IgD-negative memory B cell (primary cell): ENCODE results near the gene VPS52. TPM values are rescaled to one million over a fixed set of nuclear protein-coding genes. Genes with fewer than 3 reads are reported as not detected.
"Not testable (repeated sequence)": the region's sequence is repeated elsewhere in the genome, so short reads cannot be mapped to it uniquely, and the experiment has no call there.

Experiments used
- H3K27ac Mint-ChIP-seq, 3 donors: one replicate each; pipeline ENCODE4 v1.8.0; 2020 to 2022; ENCODE audit warnings: mild to moderate bottlenecking in 3 of 3, mixed read lengths in 3 of 3, moderate library complexity in 1 of 3
- H3K27me3 Mint-ChIP-seq: one replicate; pipeline ENCODE4 v1.8.0; 2021; ENCODE audit warnings: mixed read lengths
- H3K36me3 Mint-ChIP-seq: one replicate; pipeline ENCODE4 v1.8.0; 2020; ENCODE audit warnings: mild to moderate bottlenecking, mixed read lengths
- H3K4me1 Mint-ChIP-seq, 3 donors: one replicate each; pipeline ENCODE4 v1.8.0; 2020 to 2022; ENCODE audit warnings: mixed read lengths in 3 of 3, mild to moderate bottlenecking in 1 of 3
- H3K4me3 Mint-ChIP-seq, 4 donors: one replicate each; pipeline ENCODE4 v1.8.0; 2020 to 2022; ENCODE audit warnings: mild to moderate bottlenecking in 4 of 4, mixed read lengths in 4 of 4, moderate library complexity in 3 of 4
- H3K9me3 Mint-ChIP-seq, 3 donors: one replicate each; pipeline ENCODE4 v1.8.0; 2020 to 2021; ENCODE audit warnings: mixed read lengths in 3 of 3, mild to moderate bottlenecking in 1 of 3
- polyA plus RNA-seq: library from polyadenylated mRNA; unstranded; fragments of 300-500 nt; fragmentation: Illumina TruSeq; gene quantifications from one replicate; pipeline ENCODE4 v1.2.3, GENCODE V29; 2021

VPS52 gene
- polyA plus RNA-seq, 1 donor from 2014 or later, result 18.4 TPM

DNA sequence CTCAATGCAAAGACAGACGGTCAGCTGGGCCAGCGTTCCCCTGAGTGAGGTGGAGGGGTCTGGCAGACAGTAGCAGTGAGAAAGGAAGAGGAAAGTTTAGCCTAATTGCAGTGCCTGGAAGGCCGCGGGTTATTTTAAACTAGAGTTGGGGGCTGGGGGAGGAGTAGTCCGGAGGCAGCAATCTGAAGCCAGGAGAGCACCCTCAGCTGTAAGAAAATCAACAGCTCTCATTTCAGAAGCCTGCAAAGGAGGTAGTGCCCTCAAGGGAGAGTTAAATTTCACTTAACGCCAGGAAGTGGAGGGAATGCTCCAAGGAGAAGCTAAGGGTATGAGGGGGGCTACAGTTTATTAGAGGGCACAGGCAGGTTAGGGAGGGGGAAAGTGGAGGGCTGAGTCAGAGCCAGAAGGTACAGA lies 36.4 kb downstream of the VPS52 start:
- H3K4me3 Mint-ChIP-seq, result no peak overlapping the region
- no peak overlapping the region for H3K27ac Mint-ChIP-seq
- no peaks in the 10 kb centered on the region for H3K4me1 Mint-ChIP-seq
- peaks cover 3% of the 10 kb centered on the region for H3K36me3 Mint-ChIP-seq
- H3K9me3 Mint-ChIP-seq, result no peaks in the 10 kb centered on the region
- H3K27me3 Mint-ChIP-seq, result peaks cover 20% of the 10 kb centered on the region

GRCh38 chr6:33226503-33227120 lies 45.1 kb downstream of the VPS52 start:
- not testable (repeated sequence) for H3K9me3 Mint-ChIP-seq, H3K36me3 Mint-ChIP-seq, H3K27ac Mint-ChIP-seq, H3K4me1 Mint-ChIP-seq, H3K4me3 Mint-ChIP-seq
- peaks cover 13% of the 10 kb centered on the region for H3K27me3 Mint-ChIP-seq

GRCh38 chr6:33217681-33218080 lies 54.0 kb downstream of the VPS52 start:
- no peaks in the 10 kb centered on the region for H3K9me3 Mint-ChIP-seq

DNA sequence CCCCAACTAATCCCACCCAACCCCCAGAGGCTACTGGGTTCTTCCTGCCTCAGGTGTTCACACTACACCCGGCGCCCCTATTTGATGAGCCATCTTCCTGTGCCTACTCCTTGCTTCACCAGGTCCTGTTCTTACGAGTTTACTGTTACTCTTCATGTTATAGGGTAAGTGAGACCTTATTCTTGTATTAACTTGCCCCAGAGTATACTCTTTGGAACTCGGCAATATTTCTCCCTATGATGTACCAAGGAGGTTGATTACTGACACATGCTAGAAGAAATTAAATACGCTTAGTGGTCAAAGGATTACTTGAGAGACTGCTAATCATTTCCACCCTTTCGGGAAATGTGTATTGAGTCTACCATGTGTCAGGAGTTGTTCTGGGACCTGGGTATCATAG lies 54.4 kb downstream of the VPS52 start:
- H3K27me3 Mint-ChIP-seq, result peaks cover 38% of the 10 kb centered on the region
- no peak overlapping the region for H3K27ac Mint-ChIP-seq
- H3K4me1 Mint-ChIP-seq, result peaks cover 6 to 9% (median 9%) of the 10 kb centered on the region in 3 donors
- no peaks in the 10 kb centered on the region for H3K9me3 Mint-ChIP-seq
- no peaks in the 10 kb centered on the region for H3K36me3 Mint-ChIP-seq
- no peak overlapping the region for H3K4me3 Mint-ChIP-seq

More at GRCh38 chr6:33217681-33218080, 54.0 kb downstream of the VPS52 start:
- peaks cover 36% of the 10 kb centered on the region for H3K27me3 Mint-ChIP-seq
- H3K36me3 Mint-ChIP-seq, result no peaks in the 10 kb centered on the region
- peaks cover 4 to 8% (median 6%) of the 10 kb centered on the region in 3 donors for H3K4me1 Mint-ChIP-seq
- no peak overlapping the region for H3K27ac Mint-ChIP-seq
- no peak overlapping the region for H3K4me3 Mint-ChIP-seq

- Mint-ChIP-seq H3K4me3 (no peak overlapping the region), H3K27ac (no peak overlapping the region), H3K27me3 (peaks cover 37% of the 10 kb centered on the region), H3K4me1 (peaks cover 6 to 9% (median 9%) of the 10 kb centered on the region in 3 donors), H3K9me3 (no peaks in the 10 kb centered on the region), H3K36me3 (peaks cover 2% of the 10 kb centered on the region)
These were observed 55.5 kb downstream of the VPS52 start for GRCh38 chr6:33216117-33216649.

- peaks cover 6 to 9% (median 9%) of the 10 kb centered on the region in 3 donors for H3K4me1 Mint-ChIP-seq
- H3K4me3 Mint-ChIP-seq, result no peak overlapping the region
- no peaks in the 10 kb centered on the region for H3K9me3 Mint-ChIP-seq
- H3K27ac Mint-ChIP-seq, result no peak overlapping the region
- H3K27me3 Mint-ChIP-seq, result peaks cover 36% of the 10 kb centered on the region
- H3K36me3 Mint-ChIP-seq, result peaks cover 4% of the 10 kb centered on the region
These were observed 56.2 kb downstream of the VPS52 start for GRCh38 chr6:33215271-33216116.

GRCh38 chr6:33213989-33214335 lies 57.7 kb downstream of the VPS52 start:
- Mint-ChIP-seq H3K27me3 (peaks cover 31% of the 10 kb centered on the region), H3K27ac (peak overlapping the region in 1 of 3 donors; percentile 22), H3K9me3 (no peaks in the 10 kb centered on the region), H3K4me3 (peak overlapping the region in 2 of 4 donors; percentile 55 to 85), H3K4me1 (peaks cover 10 to 14% (median 14%) of the 10 kb centered on the region in 3 donors), H3K36me3 (peaks cover 6% of the 10 kb centered on the region)

DNA sequence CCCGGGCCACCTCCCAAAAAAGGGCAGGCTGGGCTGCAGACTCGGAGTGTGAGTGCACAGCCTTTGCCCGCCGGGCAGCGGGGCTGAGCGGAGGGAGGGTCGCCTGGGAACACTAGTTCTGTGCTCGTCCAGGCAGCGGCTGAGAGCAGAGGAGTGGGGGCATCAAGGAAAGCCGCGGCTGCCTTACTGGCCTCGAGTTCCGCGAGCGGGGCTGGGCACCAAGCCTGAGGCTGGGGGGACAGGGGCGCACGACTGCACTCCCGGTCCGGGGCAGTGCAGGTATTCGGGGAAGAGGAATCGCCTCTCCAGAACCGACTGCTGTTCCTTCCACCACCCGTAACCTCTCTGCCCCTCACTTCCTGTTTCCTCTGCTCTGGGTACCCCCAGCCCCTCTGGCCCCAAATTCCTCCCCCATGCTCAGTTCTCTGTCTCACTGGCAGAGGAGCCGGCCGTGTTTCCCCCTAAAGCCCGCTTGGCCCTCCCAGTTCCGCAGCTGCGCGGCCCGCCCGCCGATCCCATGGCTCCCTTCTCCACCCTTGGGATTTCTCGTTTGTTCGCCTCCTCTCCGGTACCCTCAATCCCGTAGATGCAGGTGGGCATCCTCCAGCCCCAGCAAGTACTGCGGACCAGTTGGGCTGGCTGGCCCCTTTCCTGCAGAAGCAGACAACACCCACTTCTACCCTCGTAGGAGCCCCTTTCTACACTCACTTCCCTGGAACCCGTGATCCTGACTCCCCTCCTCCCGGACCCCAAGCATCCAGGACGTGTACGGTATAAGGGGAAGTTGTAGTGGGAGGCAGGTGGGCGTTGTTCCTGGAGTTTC lies 58.3 kb downstream of the VPS52 start:
- Mint-ChIP-seq H3K4me3 (peak overlapping the region in 3 of 4 donors; percentile 55 to 85 (median 74)), H3K27me3 (peaks cover 27% of the 10 kb centered on the region), H3K4me1 (peaks cover 12 to 18% (median 16%) of the 10 kb centered on the region in 3 donors), H3K27ac (peak overlapping the region in 1 of 3 donors; percentile 88), H3K9me3 (no peaks in the 10 kb centered on the region), H3K36me3 (peaks cover 6% of the 10 kb centered on the region)

DNA sequence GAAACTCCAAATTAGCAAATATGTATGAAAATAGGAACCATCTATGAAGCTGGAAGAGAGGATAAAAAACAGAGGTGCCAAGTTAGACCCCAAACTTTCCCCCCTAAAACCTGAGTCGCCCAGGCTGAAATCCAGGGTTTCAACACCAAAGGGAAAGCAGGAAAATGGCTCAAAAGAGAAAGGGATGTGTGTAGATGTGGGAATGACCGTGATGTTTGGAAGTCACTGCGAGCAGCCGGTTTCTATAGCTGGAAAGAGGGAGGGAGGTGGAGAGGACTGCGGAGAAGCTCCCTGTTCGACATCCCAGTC lies 58.9 kb downstream of the VPS52 start:
- peaks cover 21% of the 10 kb centered on the region for H3K27me3 Mint-ChIP-seq
- no peaks in the 10 kb centered on the region for H3K9me3 Mint-ChIP-seq
- peak overlapping the region in 2 of 4 donors; percentile 64 to 69 for H3K4me3 Mint-ChIP-seq
- H3K36me3 Mint-ChIP-seq, result peaks cover 6% of the 10 kb centered on the region
- peaks cover 13 to 18% (median 16%) of the 10 kb centered on the region in 3 donors for H3K4me1 Mint-ChIP-seq
- H3K27ac Mint-ChIP-seq, result peak overlapping the region in 1 of 3 donors; percentile 88

- H3K4me3 Mint-ChIP-seq, result peak overlapping the region in 2 of 4 donors; percentile 3 to 69
- H3K4me1 Mint-ChIP-seq, result peaks cover 14 to 18% (median 16%) of the 10 kb centered on the region in 3 donors
These were observed 59.8 kb downstream of the VPS52 start for GRCh38 chr6:33211666-33212422.

GRCh38 chr6:33211136-33211535 lies 60.5 kb downstream of the VPS52 start:
- H3K27me3 Mint-ChIP-seq, result peaks cover 20% of the 10 kb centered on the region
- peaks cover 6% of the 10 kb centered on the region for H3K36me3 Mint-ChIP-seq
- H3K4me3 Mint-ChIP-seq, result no peak overlapping the region
- H3K27ac Mint-ChIP-seq, result no peak overlapping the region
- H3K9me3 Mint-ChIP-seq, result no peaks in the 10 kb centered on the region
- peaks cover 17 to 21% (median 17%) of the 10 kb centered on the region in 3 donors for H3K4me1 Mint-ChIP-seq

More at GRCh38 chr6:33211666-33212422, 59.8 kb downstream of the VPS52 start:
- Mint-ChIP-seq H3K36me3 (peaks cover 6% of the 10 kb centered on the region), H3K27ac (no peak overlapping the region), H3K27me3 (peaks cover 20% of the 10 kb centered on the region), H3K9me3 (no peaks in the 10 kb centered on the region)

GRCh38 chr6:33209856-33210255 lies 61.8 kb downstream of the VPS52 start:
- Mint-ChIP-seq H3K9me3 (no peaks in the 10 kb centered on the region), H3K27me3 (peaks cover 20% of the 10 kb centered on the region), H3K36me3 (peaks cover 6% of the 10 kb centered on the region), H3K27ac (peak overlapping the region in 1 of 3 donors; percentile 90), H3K4me3 (peak overlapping the region in 3 of 4 donors; percentile 88 to 92 (median 88)), H3K4me1 (peaks cover 24 to 30% (median 26%) of the 10 kb centered on the region in 3 donors)

- H3K4me3 Mint-ChIP-seq, result peak within 1 kb of the TSS; percentile 88 to 92 (median 90)
- H3K36me3 Mint-ChIP-seq, result peaks cover 6% of the 10 kb centered on the region
- peaks cover 13% of the 10 kb centered on the region for H3K27me3 Mint-ChIP-seq
- no peaks in the 10 kb centered on the region for H3K9me3 Mint-ChIP-seq
- peaks cover 24 to 36% (median 29%) of the 10 kb centered on the region in 3 donors for H3K4me1 Mint-ChIP-seq
- peak within 1 kb of the TSS; percentile 90 to 93 (median 91) for H3K27ac Mint-ChIP-seq
These were observed 63.3 kb downstream of the VPS52 start, which contains the start of gene RING1 for GRCh38 chr6:33208091-33208967. RING1 (plus strand) TSS chr6:33208500; CDS start chr6:33208823, 323 bp downstream.
